Measurements from ENCODE around the gene KCND3.

The KCND3 gene

DNA sequence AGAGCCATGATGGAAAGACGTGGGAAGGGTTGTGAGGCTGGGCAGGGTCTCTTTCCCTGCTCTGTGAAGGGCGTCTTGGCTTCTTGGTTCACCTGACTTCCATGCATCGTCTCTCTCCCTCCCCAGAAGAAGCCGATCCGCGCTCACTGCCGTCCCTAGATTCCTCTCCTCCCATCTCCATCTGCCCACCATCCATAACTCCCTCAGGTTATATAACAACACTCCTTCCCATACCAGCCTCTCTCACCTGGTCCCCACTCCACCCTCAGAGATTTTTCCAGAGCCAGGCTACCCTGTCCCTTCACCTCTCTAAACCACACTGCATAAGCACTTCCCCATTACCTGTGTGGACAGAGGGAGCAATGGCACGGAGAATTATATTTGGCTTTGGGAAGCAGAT, 6.0 kb downstream of the KCND3 start:
- TF ChIP-seq, protein P1, sequence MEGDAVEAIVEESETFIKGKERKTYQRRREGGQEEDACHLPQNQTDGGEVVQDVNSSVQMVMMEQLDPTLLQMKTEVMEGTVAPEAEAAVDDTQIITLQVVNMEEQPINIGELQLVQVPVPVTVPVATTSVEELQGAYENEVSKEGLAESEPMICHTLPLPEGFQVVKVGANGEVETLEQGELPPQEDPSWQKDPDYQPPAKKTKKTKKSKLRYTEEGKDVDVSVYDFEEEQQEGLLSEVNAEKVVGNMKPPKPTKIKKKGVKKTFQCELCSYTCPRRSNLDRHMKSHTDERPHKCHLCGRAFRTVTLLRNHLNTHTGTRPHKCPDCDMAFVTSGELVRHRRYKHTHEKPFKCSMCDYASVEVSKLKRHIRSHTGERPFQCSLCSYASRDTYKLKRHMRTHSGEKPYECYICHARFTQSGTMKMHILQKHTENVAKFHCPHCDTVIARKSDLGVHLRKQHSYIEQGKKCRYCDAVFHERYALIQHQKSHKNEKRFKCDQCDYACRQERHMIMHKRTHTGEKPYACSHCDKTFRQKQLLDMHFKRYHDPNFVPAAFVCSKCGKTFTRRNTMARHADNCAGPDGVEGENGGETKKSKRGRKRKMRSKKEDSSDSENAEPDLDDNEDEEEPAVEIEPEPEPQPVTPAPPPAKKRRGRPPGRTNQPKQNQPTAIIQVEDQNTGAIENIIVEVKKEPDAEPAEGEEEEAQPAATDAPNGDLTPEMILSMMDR (IDR thresholded peaks at IDR 0.05; ENCODE audit: poor library complexity, severe bottlenecking) = no peak

DNA sequence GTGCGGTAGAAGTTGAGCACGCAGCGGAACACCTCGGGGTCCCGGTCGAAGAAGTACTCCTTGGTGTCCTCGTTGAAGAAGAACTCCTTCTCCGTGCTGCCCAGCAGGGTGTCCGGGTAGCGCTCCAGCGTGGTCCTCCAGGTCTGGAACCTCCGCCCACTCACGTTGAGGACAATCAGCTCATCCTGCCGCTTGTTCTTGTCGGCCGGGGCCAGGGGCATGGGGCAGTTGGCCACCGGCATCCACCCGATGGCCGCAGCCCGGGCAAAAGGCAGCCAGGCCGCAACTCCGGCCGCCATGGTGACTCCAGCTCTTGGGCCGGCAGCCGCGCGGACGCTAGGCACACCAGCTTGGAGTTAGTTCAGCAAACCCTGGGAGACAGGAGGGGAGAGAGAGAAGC, 7.0 kb downstream of the KCND3 start:
- TF ChIP-seq, protein P1 (IDR thresholded peaks at IDR 0.05; ENCODE audit: poor library complexity, severe bottlenecking) = no peak
- H3K9me3 ChIP-seq (ENCODE audit: severe bottlenecking) = no peaks in the 10 kb centered on the region
- no peaks in the 10 kb centered on the region for H3K36me3 ChIP-seq (ENCODE audit: low read depth)
- DNase-seq (ENCODE audit: low spot score) = no peak
- no peaks in the 10 kb centered on the region for H3K4me1 ChIP-seq (ENCODE audit: insufficient read depth, poor library complexity, severe bottlenecking)
- ATAC-seq (ENCODE audit: low read depth) = no peak
- no peak overlapping the region for H3K27ac ChIP-seq (ENCODE audit: poor library complexity, severe bottlenecking)
- H3K27me3 ChIP-seq (ENCODE audit: insufficient read depth, poor library complexity, severe bottlenecking) = peaks cover 7% of the 10 kb centered on the region
- no peak overlapping the region for H3K4me3 ChIP-seq (ENCODE audit: severe bottlenecking)

More for the DNA sequence above, 6.0 kb downstream of the KCND3 start:
- H3K9me3 ChIP-seq (ENCODE audit: severe bottlenecking) = no peaks in the 10 kb centered on the region
- ATAC-seq (ENCODE audit: low read depth) (no peak; the same call in 2 of the 3 replicates), DNase-seq (ENCODE audit: low spot score) (no peak)
- H3K27ac ChIP-seq (ENCODE audit: poor library complexity, severe bottlenecking) = no peak overlapping the region
- no peak overlapping the region for H3K4me3 ChIP-seq (ENCODE audit: severe bottlenecking)
- no peaks in the 10 kb centered on the region for H3K36me3 ChIP-seq (ENCODE audit: low read depth)
- no peaks in the 10 kb centered on the region for H3K4me1 ChIP-seq (ENCODE audit: insufficient read depth, poor library complexity, severe bottlenecking)
- peaks cover 12% of the 10 kb centered on the region for H3K27me3 ChIP-seq (ENCODE audit: insufficient read depth, poor library complexity, severe bottlenecking)

DNA sequence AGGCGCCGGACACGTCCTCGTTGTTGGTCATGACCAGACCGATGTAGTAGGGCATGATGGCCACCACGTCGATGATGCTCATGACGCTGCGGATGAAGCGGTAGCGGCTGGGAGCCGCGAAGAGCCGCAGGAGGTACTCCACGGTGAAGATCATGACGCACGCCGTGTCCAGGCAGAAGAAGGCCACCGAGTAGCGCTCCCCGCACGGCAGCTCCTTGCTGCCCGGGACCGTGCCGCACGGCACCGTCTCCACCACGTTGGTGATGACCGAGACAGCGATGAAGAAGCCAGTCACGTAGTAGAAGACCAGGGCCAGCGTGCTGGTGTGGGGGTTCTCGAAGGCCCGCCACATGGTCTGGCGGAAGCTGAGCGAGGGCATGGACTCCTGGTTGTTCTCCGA, 7.6 kb downstream of the KCND3 start:
- DNase-seq (ENCODE audit: low spot score) (no peak), ATAC-seq (ENCODE audit: low read depth) (no peak)
- Histone ChIP-seq H3K9me3 (ENCODE audit: severe bottlenecking) (no peaks in the 10 kb centered on the region), H3K27me3 (ENCODE audit: insufficient read depth, poor library complexity, severe bottlenecking) (peaks cover 5% of the 10 kb centered on the region), H3K4me3 (ENCODE audit: severe bottlenecking) (no peak overlapping the region), H3K36me3 (ENCODE audit: low read depth) (no peaks in the 10 kb centered on the region), H3K4me1 (ENCODE audit: insufficient read depth, poor library complexity, severe bottlenecking) (no peaks in the 10 kb centered on the region), H3K27ac (ENCODE audit: poor library complexity, severe bottlenecking) (no peak overlapping the region)
- TF ChIP-seq, protein P1 (IDR thresholded peaks at IDR 0.05; ENCODE audit: poor library complexity, severe bottlenecking) = no peak

DNA sequence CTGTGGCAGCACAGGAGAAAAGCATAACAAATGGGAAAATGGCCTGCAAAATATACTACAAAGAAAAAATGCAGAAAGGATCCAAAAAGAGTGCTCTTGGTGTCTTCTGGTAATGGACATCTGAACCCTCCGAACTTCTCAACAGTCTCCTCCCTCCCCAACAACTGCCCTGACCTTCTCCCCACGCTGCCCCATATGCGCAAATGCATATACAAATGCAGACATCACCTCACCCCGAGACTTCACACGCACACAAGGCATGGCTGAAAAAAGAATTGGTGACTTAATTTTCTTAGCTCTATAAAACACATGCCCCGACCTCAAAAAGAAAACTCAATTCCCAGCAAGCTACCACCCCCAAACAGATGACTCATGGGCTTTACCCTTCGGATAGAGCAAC, 8.4 kb downstream of the KCND3 start:
- TF ChIP-seq, protein P1 (IDR thresholded peaks at IDR 0.05; ENCODE audit: poor library complexity, severe bottlenecking) = no peak
- ATAC-seq (ENCODE audit: low read depth) (no peak), DNase-seq (ENCODE audit: low spot score) (no peak)
- H3K4me3 ChIP-seq (ENCODE audit: severe bottlenecking) = no peak overlapping the region
- no peak overlapping the region for H3K27ac ChIP-seq (ENCODE audit: poor library complexity, severe bottlenecking)
- H3K27me3 ChIP-seq (ENCODE audit: insufficient read depth, poor library complexity, severe bottlenecking) = peaks cover 5% of the 10 kb centered on the region
- H3K9me3 ChIP-seq (ENCODE audit: severe bottlenecking) = no peaks in the 10 kb centered on the region
- no peaks in the 10 kb centered on the region for H3K4me1 ChIP-seq (ENCODE audit: insufficient read depth, poor library complexity, severe bottlenecking)
- no peaks in the 10 kb centered on the region for H3K36me3 ChIP-seq (ENCODE audit: low read depth)

DNA sequence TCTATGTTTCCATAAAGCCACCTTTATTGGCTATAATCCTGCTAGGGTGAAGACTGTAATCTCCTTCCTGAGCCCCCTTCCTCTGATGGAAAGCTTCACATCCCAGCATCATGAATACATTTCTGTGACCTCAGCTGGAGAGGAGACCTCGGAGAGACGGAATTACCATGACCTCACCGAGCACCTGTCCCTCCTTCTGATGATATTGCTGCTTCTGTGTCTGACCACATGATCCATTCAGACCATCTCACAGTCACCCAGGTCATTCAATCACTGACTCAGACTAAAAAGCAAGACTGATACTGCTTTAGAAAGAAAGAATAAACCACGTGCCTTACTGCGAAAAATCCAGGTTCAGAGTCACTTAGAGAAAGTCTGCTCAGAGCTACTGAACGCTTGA, 8.8 kb downstream of the KCND3 start:
- TF ChIP-seq, protein P1 (IDR thresholded peaks at IDR 0.05; ENCODE audit: poor library complexity, severe bottlenecking) = no peak
- H3K9me3 ChIP-seq (ENCODE audit: severe bottlenecking) = no peaks in the 10 kb centered on the region
- no peaks in the 10 kb centered on the region for H3K4me1 ChIP-seq (ENCODE audit: insufficient read depth, poor library complexity, severe bottlenecking)
- H3K4me3 ChIP-seq (ENCODE audit: severe bottlenecking) = no peak overlapping the region
- ATAC-seq (ENCODE audit: low read depth) (no peak), DNase-seq (ENCODE audit: low spot score) (no peak)
- H3K36me3 ChIP-seq (ENCODE audit: low read depth) = no peaks in the 10 kb centered on the region
- H3K27me3 ChIP-seq (ENCODE audit: insufficient read depth, poor library complexity, severe bottlenecking) = peaks cover 5% of the 10 kb centered on the region
- no peak overlapping the region for H3K27ac ChIP-seq (ENCODE audit: poor library complexity, severe bottlenecking)
